Hematopoietic multipotent progenitor cell (in vitro differentiated cells): ENCODE data around the gene GLCE. TPM values are rescaled to one million over a fixed set of nuclear protein-coding genes. Genes with fewer than 3 reads are reported as not detected.
"Not testable (repeated sequence)": the region's sequence is repeated elsewhere in the genome, so short reads cannot be mapped to it uniquely, and the experiment has no call there.

Experiments used
- DNase-seq, 3 donors: peaks; one replicate each; pipeline ENCODE4 v3.0.0-alpha.2; 2011 to 2015; ENCODE audit warnings: low read depth in 2 of 3, low spot score in 2 of 3
- total RNA-seq: library from RNA; depleted of rRNA; stranded (reverse); fragments of >200 nt; gene quantifications from one replicate; pipeline ENCODE4 v1.2.3, GENCODE V29; 2012

The GLCE gene
- total RNA-seq, 1 donor, result 7.3 TPM

GRCh38 chr15:69244798-69245197, 84.4 kb downstream of the GLCE start:
- DNase-seq, result no peak

GRCh38 chr15:69253156-69253555, 92.7 kb downstream of the GLCE start:
- no peak for DNase-seq

GRCh38 chr15:69265347-69265955, 105.0 kb downstream of the GLCE start:
- peak in 2 of 3 donors; percentile 29 to 75 for DNase-seq

GRCh38 chr15:69271217-69271616, 110.8 kb downstream of the GLCE start:
- DNase-seq, result no peak

- DNase-seq, result no peak
These were observed 111.7 kb downstream of the GLCE start for GRCh38 chr15:69272139-69272538.

- no peak for DNase-seq
These were observed 112.5 kb downstream of the GLCE start for GRCh38 chr15:69272891-69273290.

- no peak for DNase-seq
These were observed 114.7 kb downstream of the GLCE start for GRCh38 chr15:69275074-69275670.

- DNase-seq, result no peak
These were observed 115.6 kb downstream of the GLCE start for GRCh38 chr15:69275933-69276560.

- DNase-seq, result no peak
These were observed 116.9 kb downstream of the GLCE start for GRCh38 chr15:69277316-69277715.

GRCh38 chr15:69279636-69280035, 119.2 kb downstream of the GLCE start:
- no peak for DNase-seq

- DNase-seq, result no peak
These were observed 120.3 kb downstream of the GLCE start for GRCh38 chr15:69280783-69281182.

GRCh38 chr15:69282104-69282743, 121.8 kb downstream of the GLCE start:
- DNase-seq, result no peak

GRCh38 chr15:69285834-69286233, 125.4 kb downstream of the GLCE start:
- DNase-seq, result no peak

GRCh38 chr15:69288011-69288410, 127.6 kb downstream of the GLCE start:
- no peak for DNase-seq

GRCh38 chr15:69288531-69289341, 128.3 kb downstream of the GLCE start:
- DNase-seq, result no peak

- DNase-seq, result no peak
These were observed 129.1 kb downstream of the GLCE start for GRCh38 chr15:69289342-69290146.

- no peak for DNase-seq
These were observed 130.1 kb downstream of the GLCE start for GRCh38 chr15:69290346-69291164.

- DNase-seq, result not testable (repeated sequence)
These were observed 131.2 kb downstream of the GLCE start for GRCh38 chr15:69291651-69292050.

GRCh38 chr15:69292826-69293420, 132.5 kb downstream of the GLCE start:
- DNase-seq, result no peak
